Cardiac fibroblast (primary cell): ENCODE measurements around the gene CCNYL1.
A peak's percentile ranks its signal among the peaks of the same experiment; 100 is the strongest.

Experiments used
- DNase-seq, 2 donors: peaks; one replicate each; pipeline versions ENCODE4 v3.0.0 to v3.0.0-alpha.2; 2010; ENCODE audit warnings: low read depth in 2 of 2
- H3K4me3 ChIP-seq, 2 donors: replicated peaks in 1 of 2; 1 replicate in 1 of 2; 2 replicates in 1 of 2; pipeline ENCODE4 v1.5.1; 2011; ENCODE audit warnings: low read depth in 2 of 2, low read length in 2 of 2, mild to moderate bottlenecking in 2 of 2, moderate library complexity in 1 of 2
- CTCF ChIP-seq: IDR thresholded peaks from one replicate; pipeline ENCODE4 v1.5.1; 2011; ENCODE audit warnings: low read depth, mild to moderate bottlenecking, low read length, inconsistent platforms

The CCNYL1 gene

DNA sequence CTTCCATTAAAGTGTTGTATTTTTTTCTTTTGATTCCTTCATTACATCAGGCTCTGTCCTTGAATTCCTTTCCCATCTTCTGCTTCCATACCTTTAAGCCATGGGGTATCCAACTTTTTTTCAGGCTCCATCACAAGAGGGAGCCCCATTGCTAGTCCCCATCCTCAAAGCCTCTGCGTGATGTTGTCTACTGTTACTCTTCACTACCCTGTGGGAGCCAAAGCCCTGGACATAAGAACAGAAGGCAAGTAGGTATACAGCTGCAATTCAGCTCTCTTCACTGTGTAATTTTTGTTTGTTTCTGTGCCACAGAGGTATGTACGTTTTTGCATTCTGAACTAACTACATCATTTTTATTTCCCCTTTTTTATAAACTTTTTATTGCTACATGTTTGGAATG lies 36.6 kb upstream of the CCNYL1 start:
- no peak overlapping the region for H3K4me3 ChIP-seq
- TF ChIP-seq CTCF, result no peak
- no peak for DNase-seq

DNA sequence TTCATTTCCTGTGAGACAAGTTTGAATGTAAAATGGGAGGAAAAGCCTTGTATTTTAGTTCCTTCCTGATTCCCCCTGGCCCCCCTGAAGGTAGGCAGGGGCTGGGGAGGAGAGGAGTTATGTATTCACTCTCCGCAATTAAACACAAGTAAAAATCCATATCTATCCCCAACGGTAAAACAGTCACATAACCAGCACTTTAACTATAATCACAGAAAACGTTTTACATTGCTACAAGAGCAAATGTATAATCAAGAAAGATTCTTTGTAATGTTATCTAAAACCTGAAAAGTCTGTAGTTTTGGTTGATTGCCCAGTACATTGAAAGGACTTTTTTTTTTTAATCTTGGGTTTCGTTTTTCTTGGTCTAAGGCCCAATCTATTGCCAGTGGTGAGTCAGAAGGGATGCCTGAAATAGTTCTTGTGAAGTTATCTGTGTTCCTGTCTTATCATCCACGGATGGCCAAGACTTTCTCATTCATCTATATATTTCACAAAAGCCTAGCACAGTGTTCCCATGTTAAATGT lies 34.5 kb upstream of the CCNYL1 start:
- H3K4me3 ChIP-seq, result peak overlapping the region in 1 of 2 donors; percentile 24
- TF ChIP-seq CTCF, result no peak
- DNase-seq, result peak; percentile 86 to 91

GRCh38 chr2:207681431-207681830 lies 30.0 kb upstream of the CCNYL1 start:
- no peak for TF ChIP-seq CTCF
- peak overlapping the region in 1 of 2 donors; percentile 3 for H3K4me3 ChIP-seq

GRCh38 chr2:207682557-207682956 lies 28.9 kb upstream of the CCNYL1 start:
- H3K4me3 ChIP-seq, result no peak overlapping the region
- TF ChIP-seq CTCF, result no peak
- DNase-seq, result no peak

More at GRCh38 chr2:207681431-207681830, 30.0 kb upstream of the CCNYL1 start:
- DNase-seq, result no peak

- TF ChIP-seq CTCF, result no peak
- no peak overlapping the region for H3K4me3 ChIP-seq
- DNase-seq, result peak in 1 of 2 donors; percentile 2
Observed at GRCh38 chr2:207683438-207683837, 28.0 kb upstream of the CCNYL1 start.

DNA sequence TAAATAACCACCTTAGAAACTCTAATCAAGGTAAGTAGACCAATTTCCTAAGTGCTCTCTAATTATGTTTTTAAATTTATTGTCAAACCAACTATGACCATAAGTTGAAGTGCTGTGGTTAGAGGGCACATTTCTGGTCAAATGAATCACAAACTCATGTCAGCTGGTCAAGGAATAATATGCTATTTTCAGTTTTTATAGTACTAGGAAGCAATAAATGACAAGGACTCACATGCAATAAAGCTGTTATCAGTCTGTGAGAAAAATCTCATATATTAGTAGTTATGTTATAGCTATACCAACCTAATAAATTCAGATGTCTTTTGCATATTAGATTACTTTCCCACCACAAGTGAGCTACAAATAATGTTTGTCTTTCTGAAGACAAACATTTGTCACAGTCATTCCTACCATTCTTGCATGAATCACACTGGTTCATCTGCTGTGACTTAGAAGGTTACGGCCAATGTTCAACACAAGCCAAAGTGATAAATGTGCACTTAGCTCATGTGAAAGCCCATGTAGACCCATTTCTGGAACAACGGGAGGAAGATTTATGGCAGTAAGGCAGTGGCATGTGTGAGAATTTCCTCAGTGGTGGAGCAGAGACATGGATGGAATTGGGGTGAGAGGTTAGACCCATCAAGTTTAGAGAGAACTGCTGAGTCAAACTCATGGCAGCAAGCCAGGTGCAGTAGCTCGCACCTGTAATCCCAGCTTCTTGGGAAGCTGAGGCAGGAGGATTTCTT lies 27.4 kb upstream of the CCNYL1 start:
- DNase-seq, result peak; percentile 42 to 86
- H3K4me3 ChIP-seq, result no peak overlapping the region
- TF ChIP-seq CTCF, result no peak
